GM12891 (cell line): ENCODE measurements around the gene TBC1D2.

Experiments
- POLR2A ChIP-seq: IDR thresholded peaks from 2 replicates; pipeline ENCODE4 v1.6.1; 2011; ENCODE audit warnings: low read depth, low read length, control low read depth
- POLR2AphosphoS5 ChIP-seq: IDR thresholded peaks from 2 replicates; pipeline ENCODE4 v1.6.1; 2011; ENCODE audit warnings: low read depth, low read length, control low read depth

DNA sequence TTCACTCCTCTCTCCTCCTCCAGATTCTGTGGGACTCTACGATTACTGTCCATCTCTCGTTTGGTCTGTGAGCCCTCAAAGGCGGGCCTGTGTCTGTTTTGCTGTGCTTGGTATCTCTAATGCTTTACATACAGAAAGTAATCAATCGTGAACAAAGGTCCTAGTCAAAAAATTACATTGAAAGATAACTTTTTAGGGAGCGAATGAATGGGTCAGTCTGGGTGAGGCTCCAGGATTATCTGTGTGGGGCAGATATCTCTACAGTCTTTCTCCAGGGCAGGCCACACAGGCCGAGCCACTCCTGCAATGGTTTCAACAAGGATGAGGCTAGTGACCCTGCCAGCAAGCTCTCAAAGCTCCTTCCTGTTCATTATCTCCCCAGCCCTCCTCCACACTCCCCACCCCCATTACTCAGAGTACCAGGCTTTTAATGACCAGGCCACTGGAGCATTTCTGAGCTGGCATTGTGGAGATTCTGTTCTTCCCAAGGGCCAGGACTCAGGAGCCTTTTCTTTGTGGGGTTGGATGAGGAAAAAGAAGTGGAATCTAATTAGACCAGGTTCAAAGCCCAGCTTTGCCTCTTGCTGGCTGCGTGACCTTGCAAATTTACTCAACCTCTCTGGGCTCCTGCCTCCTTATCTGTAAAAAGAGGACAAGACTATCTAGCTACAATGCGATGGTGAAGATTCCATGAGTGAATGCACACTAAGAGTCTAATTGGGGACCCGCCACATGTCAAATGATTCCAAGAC is 73.2 kb downstream of the TBC1D2 start:
- TF ChIP-seq POLR2A = no peak
- TF ChIP-seq POLR2AphosphoS5 = no peak
